H1 (cell line): Measurements from ENCODE around the gene RNF44. TPM values are rescaled to one million over a fixed set of nuclear protein-coding genes. Genes with fewer than 3 reads are reported as not detected.

Experiments
- CTCF ChIA-PET: fragments of 300-600 bp; sonication (Branson Sonifier 250); formaldehyde crosslinking; loops from one replicate; lab custom pipeline; 2021; ENCODE audit not compliant: partially characterized antibody; lab: Charles Lee
- POLR2A ChIA-PET: fragments of 300-600 bp; sonication (Branson Sonifier 250); formaldehyde crosslinking; loops from one replicate; lab custom pipeline; 2021; ENCODE audit warnings: inconsistent platforms; ENCODE audit not compliant: partially characterized antibody; lab: Charles Lee
- DNase-seq, 2 experiments: peaks; one replicate each; pipeline versions ENCODE4 v3.0.0 to v3.0.0-alpha.2; 2010 to 2022; ENCODE audit warnings: low spot score in 2 of 2, low read depth in 1 of 2, mixed read lengths in 1 of 2
- FAIRE-seq: peaks from 2 replicates; lab custom pipeline; 2011; peaks lifted over from hg19 to GRCh38; lab: Jason Lieb, UNC
- H2AFZ ChIP-seq: 2 replicates; pipeline ENCODE4 v1.8.1; 2012; ENCODE audit warnings: low read length, inconsistent platforms
- H2AK5ac ChIP-seq: 2 replicates; pipeline ENCODE4 v1.6.1; 2013; ENCODE audit warnings: low read depth, low read length
- H2BK120ac ChIP-seq: replicated peaks from 2 replicates; pipeline ENCODE3; 2013; ENCODE audit warnings: low read depth, low read length, inconsistent platforms
- H2BK12ac ChIP-seq: 2 replicates; pipeline ENCODE4 v1.6.1; 2013; ENCODE audit warnings: low read depth, low read length
- H2BK15ac ChIP-seq: 2 replicates; pipeline ENCODE4 v1.6.1; 2013; ENCODE audit warnings: low read length
- H2BK20ac ChIP-seq: 2 replicates; pipeline ENCODE4 v1.6.1; 2013; ENCODE audit warnings: low read length
- H2BK5ac ChIP-seq: 2 replicates; pipeline ENCODE4 v1.6.1; 2013; ENCODE audit warnings: low read depth, low read length
- H3K14ac ChIP-seq: 2 replicates; pipeline ENCODE4 v1.6.1; 2013; ENCODE audit warnings: inconsistent platforms; ENCODE audit not compliant: insufficient read length
- H3K18ac ChIP-seq: 2 replicates; pipeline ENCODE4 v1.6.1; 2013; ENCODE audit warnings: low read length; ENCODE audit errors: extremely low read depth
- H3K23ac ChIP-seq: 2 replicates; pipeline ENCODE4 v1.6.1; 2013; ENCODE audit warnings: inconsistent platforms; ENCODE audit not compliant: insufficient read length
- H3K23me2 ChIP-seq: 2 replicates; pipeline ENCODE4 v1.6.1; 2013; ENCODE audit warnings: low read depth, low read length
- H3K27ac ChIP-seq: 2 replicates; pipeline ENCODE4 v1.6.1; 2011; ENCODE audit warnings: low read depth, low read length, inconsistent platforms
- H3K27me3 ChIP-seq, 4 experiments: replicated peaks in 1 of 4; 1 replicate in 1 of 4; 2 replicates in 3 of 4; pipeline versions ENCODE4 v1.6.1 to v1.8.1; 2011 to 2013; ENCODE audit warnings: low read length in 3 of 4, mild to moderate bottlenecking in 3 of 4, inconsistent platforms in 2 of 4, mixed read lengths in 2 of 4, moderate library complexity in 1 of 4; ENCODE audit not compliant: control insufficient read depth in 3 of 4, insufficient read depth in 3 of 4; ENCODE audit errors: extremely low read depth in 1 of 4
- H3K36me3 ChIP-seq, 4 experiments: 2 replicates each; pipeline versions ENCODE4 v1.6.1 to v1.8.1; 2011 to 2013; ENCODE audit warnings: mild to moderate bottlenecking in 4 of 4, low read length in 3 of 4, moderate library complexity in 2 of 4, control low read depth in 1 of 4, inconsistent platforms in 1 of 4; ENCODE audit not compliant: insufficient read depth in 4 of 4, control insufficient read depth in 2 of 4
- H3K4ac ChIP-seq: replicated peaks from 2 replicates; pipeline ENCODE3; 2013; ENCODE audit warnings: low read length, low read depth, mixed read lengths, inconsistent platforms; ENCODE audit not compliant: insufficient read length
- H3K4me1 ChIP-seq, 4 experiments: replicated peaks in 1 of 4; 1 replicate in 1 of 4; 2 replicates in 3 of 4; pipeline versions ENCODE4 v1.6.1 to v1.8.1; 2011 to 2013; ENCODE audit warnings: low read length in 3 of 4, inconsistent platforms in 2 of 4, mixed read lengths in 1 of 4; ENCODE audit not compliant: insufficient read depth in 4 of 4, control insufficient read depth in 3 of 4
- H3K4me2 ChIP-seq, 2 experiments: 2 replicates each; pipeline versions ENCODE4 v1.6.1 to v1.8.1; 2011 to 2013; ENCODE audit warnings: low read depth in 2 of 2, low read length in 2 of 2, control low read depth in 1 of 2, inconsistent platforms in 1 of 2, mild to moderate bottlenecking in 1 of 2; ENCODE audit not compliant: insufficient read depth in 1 of 2
- H3K4me3 ChIP-seq, 4 experiments: fragments of 200-600, 300-600 bp in 1 of 4; sonication (generic), shearing (Covaris generic), sonication (Bioruptor Twin) in 1 of 4; 2 replicates each; pipeline versions ENCODE4 v1.5.1 to v1.8.1; 2011 to 2016; ENCODE audit warnings: low read length in 4 of 4, low read depth in 3 of 4, control low read depth in 2 of 4, inconsistent platforms in 2 of 4, mild to moderate bottlenecking in 2 of 4, mixed read lengths in 1 of 4, moderate library complexity in 1 of 4; ENCODE audit not compliant: insufficient read depth in 2 of 4; ENCODE audit errors: extremely low read depth in 1 of 4
- H3K56ac ChIP-seq: replicated peaks from 2 replicates; pipeline ENCODE3; 2013; ENCODE audit warnings: low read depth, mild to moderate bottlenecking, mixed read lengths, low read length, inconsistent platforms; ENCODE audit not compliant: insufficient read length
- H3K79me1 ChIP-seq: 2 replicates; pipeline ENCODE4 v1.6.1; 2013; ENCODE audit warnings: low read depth, low read length, control low read depth
- H3K79me2 ChIP-seq, 2 experiments: 2 replicates each; pipeline versions ENCODE4 v1.6.1 to v1.8.1; 2012 to 2013; ENCODE audit warnings: low read length in 2 of 2, mild to moderate bottlenecking in 2 of 2, inconsistent platforms in 1 of 2; ENCODE audit not compliant: insufficient read depth in 2 of 2, control insufficient read depth in 1 of 2
- H3K9ac ChIP-seq, 4 experiments: replicated peaks in 1 of 4; 1 replicate in 1 of 4; 2 replicates in 3 of 4; pipeline versions ENCODE4 v1.6.1 to v1.8.1; 2011 to 2013; ENCODE audit warnings: low read depth in 3 of 4, low read length in 3 of 4, control low read depth in 2 of 4, mild to moderate bottlenecking in 2 of 4, moderate library complexity in 2 of 4, inconsistent platforms in 1 of 4; ENCODE audit errors: extremely low read depth in 1 of 4
- H3K9me3 ChIP-seq, 2 experiments: 2 replicates each; pipeline versions ENCODE4 v1.6.1 to v1.8.1; 2012 to 2013; ENCODE audit warnings: mild to moderate bottlenecking in 2 of 2, moderate library complexity in 2 of 2, control low read depth in 1 of 2, inconsistent platforms in 1 of 2, low read depth in 1 of 2, low read length in 1 of 2, mixed read lengths in 1 of 2; ENCODE audit not compliant: insufficient read depth in 2 of 2
- H4K20me1 ChIP-seq, 2 experiments: replicated peaks in 1 of 2; 2 replicates each; pipeline versions ENCODE3 to v1.8.1; 2011 to 2013; ENCODE audit warnings: inconsistent platforms in 2 of 2, low read length in 2 of 2, mild to moderate bottlenecking in 1 of 2; ENCODE audit not compliant: insufficient read depth in 2 of 2, control insufficient read depth in 1 of 2
- H4K5ac ChIP-seq: 2 replicates; pipeline ENCODE4 v1.6.1; 2013; ENCODE audit warnings: low read length, low read depth, mixed read lengths, inconsistent platforms; ENCODE audit not compliant: insufficient read length
- H4K8ac ChIP-seq: 2 replicates; pipeline ENCODE4 v1.8.0; 2013; ENCODE audit warnings: mild to moderate bottlenecking, moderate library complexity, low read length, inconsistent platforms; ENCODE audit not compliant: insufficient read depth; ENCODE audit errors: extremely low read depth
- H4K91ac ChIP-seq: replicated peaks from 2 replicates; pipeline ENCODE3; 2013; ENCODE audit warnings: low read length, mixed read lengths, inconsistent platforms; ENCODE audit not compliant: insufficient read length
- GTF2F1 ChIP-seq: IDR thresholded peaks from 2 replicates; pipeline ENCODE4 v1.6.1; 2012; ENCODE audit warnings: low read depth, low read length, improper control_type of control experiment, borderline replicate concordance
- HDAC2 ChIP-seq, 2 experiments: fragments of 300-600 bp in 1 of 2; sonication (generic) in 1 of 2; IDR thresholded peaks; 2 replicates each; pipeline ENCODE4 v1.6.1; 2011 to 2012; ENCODE audit warnings: low read depth in 2 of 2, low read length in 2 of 2, mild to moderate bottlenecking in 2 of 2, moderate library complexity in 2 of 2, borderline replicate concordance in 1 of 2, inconsistent platforms in 1 of 2
- HDAC6 ChIP-seq: IDR thresholded peaks from one replicate; pipeline ENCODE4 v1.7.1; 2012; ENCODE audit warnings: low read depth, mild to moderate bottlenecking, inconsistent platforms, low read length, moderate library complexity
- NRF1 ChIP-seq: IDR thresholded peaks from 2 replicates; pipeline ENCODE4 v1.6.1; 2011; ENCODE audit warnings: mild to moderate bottlenecking, low read depth, low read length, improper control_type of control experiment
- RBBP5 ChIP-seq: IDR thresholded peaks from 2 replicates; pipeline ENCODE4 v1.7.1; 2012; ENCODE audit warnings: low read depth, mild to moderate bottlenecking, inconsistent platforms, low read length, moderate library complexity, borderline replicate concordance
- TEAD4 ChIP-seq: IDR thresholded peaks from 2 replicates; pipeline ENCODE4 v1.6.1; 2012; ENCODE audit warnings: low read depth, low read length, inconsistent platforms, mixed read lengths
- WGBS, 2 experiments: shearing (Covaris generic) in 1 of 2; methylation state at CpG; one replicate each; pipeline versions ENCODE4 v1.1.6 to v1.1.7; 2013 to 2015; ENCODE audit warnings: low lambda C conversion rate in 2 of 2, mixed read lengths in 2 of 2, inconsistent platforms in 1 of 2, low coverage in 1 of 2, missing lambda C conversion rate in 1 of 2; ENCODE audit not compliant: insufficient replicate concordance in 2 of 2, insufficient coverage in 1 of 2, insufficient read length in 1 of 2; ENCODE audit errors: extremely low coverage in 1 of 2, missing lambda C conversion rate in 1 of 2; 5-methylcytosine and 5-hydroxymethylcytosine counted together
- polyA plus RNA-seq, 7 experiments: library from polyadenylated mRNA; depleted of rRNA in 3 of 7; stranded (reverse) in 5 of 7; unstranded in 2 of 7; fragments of >200 nt in 5 of 7; fragments of 200-250 nt in 2 of 7; gene quantifications; 1 replicate in 5 of 7; 2 replicates in 1 of 7; 4 replicates in 1 of 7; pipeline versions ENCODE4 v1.2.1 to v1.2.3, GENCODE V29; 2011 to 2013; ENCODE audit warnings: missing spikeins in 2 of 7, mixed read lengths in 2 of 7
- total RNA-seq: library from RNA; stranded (reverse); fragmentation: NEBNext Ultra II Directional; extraction: Animal tissue kit (Norgen Biotek cat#: 25700); gene quantifications from 2 replicates; pipeline ENCODE4 v1.2.1, GENCODE V29; 2021

The RNF44 gene
- total and polyA plus RNA-seq, 2 of the 8 experiments (the other 6 are each of a cell fraction or from before 2014, with no cell fraction given): 54.7 to 164 TPM

- H3K4me3 ChIP-seq: no peak overlapping the region
Observed at GRCh38 chr5:176530393-176530982, 6.7 kb downstream of the RNF44 start.

More at GRCh38 chr5:176530393-176530982, 6.7 kb downstream of the RNF44 start:
- H4K20me1 ChIP-seq: peaks cover 37 to 48% of the 10 kb centered on the region in 2 experiments
- no peak overlapping the region for H2AFZ ChIP-seq
- H3K4ac ChIP-seq: no peak overlapping the region
- POLR2A ChIA-PET: interaction anchor here (2.1 to 26.0 kb wide), 3 partner anchors 7 to 46 kb away, joined by 6 to 458 read pairs (median 458); partner anchors contain the start of gene RNF44
- H3K36me3 ChIP-seq: peaks cover 34 to 66% (median 46%) of the 10 kb centered on the region in 4 experiments
- no peak overlapping the region for H4K91ac ChIP-seq
- no peak overlapping the region for H4K8ac ChIP-seq
- H3K4me1 ChIP-seq: peaks cover 4 to 19% (median 16%) of the 10 kb centered on the region in 4 experiments
- no peak overlapping the region for H2BK12ac ChIP-seq
- CTCF ChIA-PET: interaction anchor here (1.0 to 1.2 kb wide), 3 partner anchors 29 to 48 kb away, joined by 3 to 7 read pairs (median 3); no protein-coding TSS in a partner anchor
- no peak overlapping the region for H3K23ac ChIP-seq
- peaks cover 27 to 43% of the 10 kb centered on the region in 2 experiments for H3K79me2 ChIP-seq
- no peak overlapping the region for H3K4me2 ChIP-seq
- peaks cover 1% of the 10 kb centered on the region for H3K23me2 ChIP-seq
- H3K27me3 ChIP-seq: no peaks in the 10 kb centered on the region
- no peak overlapping the region for H2BK120ac ChIP-seq
- no peaks in the 10 kb centered on the region for H3K9me3 ChIP-seq
- no peak overlapping the region for H3K18ac ChIP-seq
- peaks cover 11% of the 10 kb centered on the region for H3K79me1 ChIP-seq
- no peak overlapping the region for H3K14ac ChIP-seq
- H2BK15ac ChIP-seq: no peak overlapping the region
- WGBS, 2 experiments: 91% methylated on average over 20 of the region's 28 CpGs; no CpG with 5 or more reads in 1 of the 2 experiments
- DNase-seq (no peak), FAIRE-seq (no peak)
- H2AK5ac ChIP-seq: no peak overlapping the region
- no peak for TF ChIP-seq NRF1
- no peak for TF ChIP-seq RBBP5
- no peak for TF ChIP-seq HDAC6
- TF ChIP-seq TEAD4: no peak
- TF ChIP-seq HDAC2 (IDR thresholded peaks at IDR 0.05; ENCODE audit: borderline replicate concordance in 1 of 2, low read depth in 2 of 2, low read length in 2 of 2): no peak
- TF ChIP-seq GTF2F1: no peak
- H4K5ac ChIP-seq: no peak overlapping the region
- no peak overlapping the region for H3K27ac ChIP-seq
- no peak overlapping the region for H3K56ac ChIP-seq
- H2BK5ac ChIP-seq: no peak overlapping the region; the same call in 1 of the 2 replicates
- H3K9ac ChIP-seq: no peak overlapping the region
- no peak overlapping the region for H2BK20ac ChIP-seq
